ENCODE data around the gene SNU13.
"Not testable (repeated sequence)": the region's sequence is repeated elsewhere in the genome, so short reads cannot be mapped to it uniquely, and the experiment has no call there.

Gene SNU13

DNA sequence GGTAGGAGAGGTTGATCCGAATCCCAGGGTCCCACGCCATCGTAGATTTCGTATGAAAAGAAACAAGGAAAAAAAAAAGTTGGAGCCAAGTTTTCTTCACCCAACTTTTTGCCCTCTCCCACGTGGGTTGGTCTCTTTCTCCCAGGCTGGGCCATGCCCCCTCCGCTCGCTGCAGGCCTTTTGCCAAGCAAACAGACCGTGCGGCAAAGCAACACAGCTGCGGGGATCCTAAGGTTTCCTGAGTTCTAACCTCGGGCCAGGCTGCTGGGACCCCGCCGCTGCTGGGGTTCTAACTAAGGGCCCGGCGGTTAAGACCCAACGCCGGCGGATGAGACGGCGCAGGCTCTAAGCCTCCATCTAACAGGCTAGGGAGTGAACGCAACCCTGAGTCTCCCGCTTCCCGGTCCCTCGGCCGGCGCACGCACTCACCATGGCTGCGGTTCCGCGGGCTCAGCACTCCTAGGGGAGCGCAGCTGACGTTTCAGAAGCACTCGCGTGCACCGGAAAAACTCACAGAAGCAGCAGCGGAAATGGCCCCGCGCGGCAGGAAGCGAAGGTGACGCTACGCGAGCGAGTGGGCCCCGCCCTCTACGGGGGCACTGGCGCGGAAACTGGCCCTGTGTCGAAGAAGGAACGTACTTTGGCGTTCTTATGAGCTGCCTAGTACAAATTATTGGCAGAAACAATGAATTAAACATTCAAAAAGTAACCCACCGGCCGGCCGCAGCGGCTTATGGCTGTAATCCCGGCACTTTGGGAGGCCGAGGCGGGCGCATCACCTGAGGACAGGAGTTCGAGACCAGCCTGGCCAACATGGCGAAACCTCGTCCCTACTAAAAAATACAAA is at the start of gene SNU13:
TSS of gene SNU13 (minus strand) at position 503 of the 847 bp plus-strand sequence. CDS start at position 432, 71 bp downstream.
- in situ Hi-C loops (cut with HindIII; ENCODE audit: low sequenced_read_pairs) = no loop called here

GRCh38 chr22:41733241-41733640 is 44.6 kb upstream of the SNU13 start:
- in situ Hi-C loops (cut with HindIII; ENCODE audit: low sequenced_read_pairs) = not testable (repeated sequence)

DNA sequence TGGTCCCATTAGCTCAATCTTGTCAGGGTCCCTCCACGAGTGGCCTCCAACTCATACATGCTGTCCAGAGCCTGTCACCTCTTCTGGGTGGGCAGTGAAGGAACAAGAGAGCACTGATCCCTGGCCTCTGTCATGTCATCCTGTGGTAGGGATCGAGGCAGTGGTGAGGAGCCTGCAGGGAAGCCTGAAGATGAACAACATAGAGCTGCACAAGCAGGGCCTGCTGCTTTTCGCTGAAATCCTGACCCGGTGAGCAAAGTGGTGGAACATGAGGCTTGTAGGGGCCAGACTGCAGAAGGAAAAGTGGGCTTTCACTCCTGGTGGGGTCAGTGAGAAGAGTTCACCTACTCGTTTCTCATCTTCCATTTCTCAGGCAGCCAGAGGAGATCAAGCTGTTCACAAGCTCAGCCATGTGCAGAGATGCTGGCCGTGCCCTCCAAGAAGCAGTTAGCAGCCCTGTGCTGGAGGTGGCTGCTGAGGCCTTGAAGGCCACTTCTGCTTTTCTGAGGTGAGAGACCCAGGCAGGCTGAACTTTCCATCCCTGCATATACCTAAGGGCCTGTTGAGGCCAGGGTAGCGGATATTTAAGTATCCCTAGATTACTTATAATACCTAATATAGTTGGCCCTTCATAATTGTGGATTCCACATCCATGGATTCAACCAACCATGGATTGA is 43.6 kb upstream of the SNU13 start:
- in situ Hi-C loops (cut with HindIII; ENCODE audit: low sequenced_read_pairs) = no loop called here

DNA sequence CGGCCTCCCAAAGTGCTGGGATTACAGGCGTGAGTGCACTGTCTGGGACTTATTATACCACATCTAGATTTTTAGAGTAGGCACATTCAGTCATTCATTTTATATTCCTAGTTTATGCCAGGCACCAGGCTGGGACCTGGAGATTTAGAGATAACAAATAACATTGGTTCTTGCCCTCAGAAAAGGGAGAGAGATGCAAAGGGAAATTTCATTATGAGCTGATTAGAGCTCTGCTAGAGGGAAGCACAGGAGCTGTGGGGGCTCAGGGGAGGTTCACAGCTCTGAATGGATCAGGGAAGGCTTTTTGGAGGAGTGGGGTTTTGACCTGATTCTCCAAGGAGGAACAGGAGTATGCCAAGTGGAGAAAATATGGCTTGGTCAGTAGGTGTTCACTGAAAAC is 42.9 kb upstream of the SNU13 start:
- in situ Hi-C loops (cut with HindIII; ENCODE audit: low sequenced_read_pairs) = no loop called here

DNA sequence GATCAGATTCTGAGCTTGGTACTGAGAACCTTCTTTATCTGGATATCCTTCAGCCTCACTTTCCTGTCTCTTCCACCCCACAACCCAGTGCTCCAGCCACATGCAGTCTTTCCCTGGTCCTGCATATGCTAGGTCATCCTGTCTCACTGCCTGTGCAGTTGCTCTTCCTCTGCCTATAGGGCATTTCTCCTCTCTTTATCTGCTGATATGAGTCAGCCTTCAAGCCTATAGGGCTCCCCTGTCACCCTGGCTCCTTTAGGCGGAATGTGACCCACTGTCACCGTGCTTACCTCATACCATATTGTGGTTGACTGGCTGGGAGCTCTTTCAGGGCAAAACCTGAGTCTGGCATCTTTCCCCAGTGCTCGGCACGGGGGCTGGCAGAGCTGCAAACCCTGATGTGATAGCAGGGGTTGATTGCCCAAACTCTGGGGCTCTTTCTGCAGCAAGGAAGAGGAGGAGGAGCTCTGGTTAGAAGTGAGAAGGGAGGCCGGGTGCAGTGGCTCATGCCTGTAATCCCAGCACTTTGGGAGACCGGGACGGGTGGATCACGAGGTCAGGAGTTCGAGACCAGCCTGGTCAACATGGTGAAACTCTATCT is 36.9 kb upstream of the SNU13 start:
- in situ Hi-C loops (cut with HindIII; ENCODE audit: low sequenced_read_pairs) = loop anchor here (5.0 kb wide), 1 partner anchor 37 kb away; no protein-coding TSS in a partner anchor

DNA sequence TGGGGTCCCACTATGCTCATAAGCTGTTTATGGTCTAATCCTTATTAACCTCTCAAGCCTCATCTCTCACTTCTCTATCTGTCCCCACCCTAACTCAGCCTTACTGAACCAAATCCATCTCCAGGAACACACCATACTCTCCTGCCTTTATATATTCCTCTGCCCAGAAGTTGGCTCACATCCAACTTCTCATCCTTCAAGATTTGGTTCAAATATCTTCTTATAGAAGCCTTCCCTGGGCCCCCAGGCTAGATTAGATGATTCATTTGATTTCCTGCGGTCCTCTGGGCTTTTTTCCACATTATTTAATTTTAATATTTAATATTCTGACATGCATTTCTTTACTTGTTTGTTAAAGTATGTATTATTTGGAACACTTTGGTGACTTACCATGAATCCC is 33.8 kb upstream of the SNU13 start:
- in situ Hi-C loops (cut with HindIII; ENCODE audit: low sequenced_read_pairs) = no loop called here

DNA sequence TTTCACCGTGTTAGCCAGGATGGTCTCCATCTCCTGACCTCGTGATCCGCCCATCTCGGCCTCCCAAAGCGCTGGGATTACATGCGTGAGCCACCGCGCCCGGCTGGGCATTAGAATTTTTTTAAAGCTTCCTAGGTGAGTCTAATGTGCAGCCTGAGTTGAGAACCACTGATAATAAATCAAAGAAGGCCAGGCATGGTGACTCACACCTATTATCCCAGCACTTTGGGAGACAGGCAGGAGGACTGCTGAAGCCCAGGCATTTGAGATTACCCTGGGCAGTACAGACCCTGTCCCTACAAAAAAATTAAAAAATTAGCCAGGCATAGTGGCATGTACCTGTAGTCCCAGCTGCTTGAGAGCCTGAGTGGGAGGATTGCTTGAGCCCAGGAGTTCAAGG is 24.3 kb upstream of the SNU13 start:
- in situ Hi-C loops (cut with HindIII; ENCODE audit: low sequenced_read_pairs) = no loop called here

GRCh38 chr22:41709341-41709740 is 20.7 kb upstream of the SNU13 start:
- in situ Hi-C loops (cut with HindIII; ENCODE audit: low sequenced_read_pairs) = no loop called here

DNA sequence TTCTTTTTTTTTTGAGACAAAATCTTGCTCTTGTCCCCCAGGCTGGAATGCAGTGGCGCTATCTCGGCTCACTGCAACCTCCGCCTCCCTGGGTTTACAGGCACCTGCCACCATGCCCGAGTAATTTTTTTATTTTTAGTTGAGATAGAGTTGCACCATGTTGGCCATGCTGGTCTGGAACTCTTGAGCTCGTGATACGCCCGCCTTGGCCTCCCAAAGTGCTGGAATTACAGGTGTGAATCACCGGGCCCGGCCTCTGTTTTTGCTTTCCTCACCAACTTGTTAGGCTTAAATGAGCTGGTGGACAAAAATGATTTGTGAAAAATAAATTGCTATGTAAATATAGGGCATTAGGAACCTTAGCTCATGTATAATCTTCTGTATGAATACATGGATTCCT is 14.1 kb upstream of the SNU13 start:
- in situ Hi-C loops (cut with HindIII; ENCODE audit: low sequenced_read_pairs) = no loop called here

GRCh38 chr22:41700108-41700364 is 11.4 kb upstream of the SNU13 start:
- in situ Hi-C loops (cut with HindIII; ENCODE audit: low sequenced_read_pairs) = no loop called here

DNA sequence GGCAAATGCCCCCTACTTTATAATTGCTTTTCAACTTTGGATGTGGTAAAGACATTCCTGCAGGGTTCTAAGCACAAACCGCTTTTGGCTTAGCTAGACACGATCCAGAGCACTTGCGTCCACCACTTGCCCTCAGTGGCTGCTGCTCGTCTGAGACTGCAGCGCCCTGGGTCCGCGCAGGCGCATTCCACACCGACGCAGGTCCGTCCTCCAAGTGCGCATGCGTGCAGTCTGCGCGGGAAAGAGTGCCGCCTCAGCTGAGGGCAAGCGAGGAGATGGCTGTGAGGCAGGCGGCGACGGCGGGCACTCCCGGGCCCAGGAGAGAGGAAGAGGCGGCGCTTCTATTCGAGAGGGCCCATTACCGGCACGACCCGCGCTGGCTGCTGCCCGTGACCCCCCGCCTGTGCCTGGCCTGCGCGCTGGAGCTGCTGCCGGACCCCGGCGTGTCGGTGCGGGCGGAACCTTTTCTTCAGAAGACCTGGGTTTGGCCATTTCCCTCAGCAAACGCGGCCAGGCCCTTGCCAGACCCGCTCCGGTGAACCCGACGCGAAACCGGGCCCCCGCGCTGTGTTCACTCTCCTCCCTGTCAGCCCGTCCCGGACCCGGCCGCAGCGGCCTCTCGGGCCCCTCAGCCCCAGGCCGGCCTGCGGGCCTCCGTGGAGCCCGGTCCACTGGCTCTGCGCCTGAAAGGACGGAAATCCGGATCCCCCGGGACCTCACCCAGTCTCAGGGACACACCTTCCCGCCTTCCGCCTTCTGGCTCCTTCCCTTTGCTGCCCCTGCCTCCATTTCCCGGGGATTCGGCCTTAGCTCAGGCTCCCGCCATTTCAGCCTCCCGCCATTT is 10.8 kb upstream of the SNU13 start, which contains the start of gene MEI1:
TSS of gene MEI1 (plus strand) at position 240 of the 844 bp plus-strand sequence. CDS start at position 276, 36 bp downstream.
- in situ Hi-C loops (cut with HindIII; ENCODE audit: low sequenced_read_pairs) = no loop called here

GRCh38 chr22:41697126-41697775 is 8.6 kb upstream of the SNU13 start:
- in situ Hi-C loops (cut with HindIII; ENCODE audit: low sequenced_read_pairs) = no loop called here

GRCh38 chr22:41696703-41697102 is 8.0 kb upstream of the SNU13 start:
- in situ Hi-C loops (cut with HindIII; ENCODE audit: low sequenced_read_pairs) = no loop called here

- in situ Hi-C loops (cut with HindIII; ENCODE audit: low sequenced_read_pairs) = no loop called here
Measured at GRCh38 chr22:41695211-41695610, 6.5 kb upstream of the SNU13 start.

GRCh38 chr22:41690476-41690875 is 1.8 kb upstream of the SNU13 start:
- in situ Hi-C loops (cut with HindIII; ENCODE audit: low sequenced_read_pairs) = no loop called here

- in situ Hi-C loops (cut with HindIII; ENCODE audit: low sequenced_read_pairs) = no loop called here
Measured at GRCh38 chr22:41687901-41688364, 734 bp downstream of the SNU13 start.

GRCh38 chr22:41686890-41687289 is 1.8 kb downstream of the SNU13 start:
- in situ Hi-C loops (cut with HindIII; ENCODE audit: low sequenced_read_pairs) = not testable (repeated sequence)

GRCh38 chr22:41684194-41684593 is 4.5 kb downstream of the SNU13 start:
- in situ Hi-C loops (cut with HindIII; ENCODE audit: low sequenced_read_pairs) = no loop called here

DNA sequence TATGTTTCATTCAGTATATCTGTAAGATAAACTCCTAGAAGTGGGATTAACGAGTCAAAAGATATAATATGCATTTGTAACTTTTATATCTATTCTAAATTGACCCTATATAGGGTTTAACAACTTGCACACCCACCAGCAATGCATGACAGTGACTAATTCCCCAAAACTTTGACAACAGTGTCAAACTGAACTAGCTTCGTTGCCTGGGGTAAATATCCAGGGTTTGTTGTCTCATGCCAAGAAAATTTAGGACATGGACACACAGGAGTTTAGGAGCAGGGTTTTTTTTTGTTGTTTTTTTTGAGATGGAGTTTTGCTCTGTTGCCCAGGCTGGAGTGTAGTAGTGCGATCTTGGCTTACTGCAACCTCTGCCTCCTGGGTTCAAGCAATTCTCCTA is 5.1 kb downstream of the SNU13 start:
- in situ Hi-C loops (cut with HindIII; ENCODE audit: low sequenced_read_pairs) = no loop called here

GRCh38 chr22:41683052-41683451 is 5.6 kb downstream of the SNU13 start:
- in situ Hi-C loops (cut with HindIII; ENCODE audit: low sequenced_read_pairs) = no loop called here
